Epithelial cell of proximal tubule (primary cell): ENCODE results near the gene TMEM179. TPM values are rescaled to one million over a fixed set of nuclear protein-coding genes. Genes with fewer than 3 reads are reported as not detected.
"Not testable (repeated sequence)": the region's sequence is repeated elsewhere in the genome, so short reads cannot be mapped to it uniquely, and the experiment has no call there.

ENCODE experiments used
- DNase-seq: peaks from one replicate; pipeline ENCODE4 v3.0.0-alpha.2; 2011; ENCODE audit warnings: low read depth
- H3K4me3 ChIP-seq: 2 replicates; pipeline ENCODE4 v1.5.1; 2011; ENCODE audit warnings: low read depth, mild to moderate bottlenecking, low read length
- total RNA-seq: library from RNA; depleted of rRNA; stranded (reverse); fragments of >200 nt; gene quantifications from 2 replicates; pipeline ENCODE4 v1.2.3, GENCODE V29; 2015
- TF ChIP-seq, protein P1 (sequence below): conservative IDR thresholded peaks from 2 replicates; pipeline ENCODE4 v1.5.1; 2012; ENCODE audit warnings: low read depth, mild to moderate bottlenecking, low read length

Gene TMEM179
- total RNA-seq, 1 donor from 2014 or later, result not detected

DNA sequence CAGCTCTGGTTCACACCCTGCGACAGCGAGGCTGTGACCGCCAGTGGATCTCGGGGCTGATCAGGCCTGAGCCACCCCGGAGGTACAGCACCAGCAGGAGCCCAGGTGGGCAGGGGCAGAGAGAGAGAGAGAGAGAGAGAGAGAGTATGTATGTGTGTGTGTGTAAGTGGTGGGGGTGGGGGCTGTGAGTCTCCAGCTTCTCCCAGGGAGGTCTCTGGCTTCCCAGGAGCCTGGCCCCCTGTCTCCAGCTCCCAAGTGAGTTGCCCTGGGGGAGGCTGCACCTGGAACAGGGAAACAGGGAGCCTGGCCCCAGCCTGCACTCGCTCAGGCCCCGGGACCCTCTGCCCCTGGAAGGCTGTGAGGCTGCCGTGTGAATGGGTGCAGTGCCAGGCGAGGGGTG, 23.1 kb downstream of the TMEM179 start:
- H3K4me3 ChIP-seq, result no peak overlapping the region
- DNase-seq, result no peak
- TF ChIP-seq, protein P1, sequence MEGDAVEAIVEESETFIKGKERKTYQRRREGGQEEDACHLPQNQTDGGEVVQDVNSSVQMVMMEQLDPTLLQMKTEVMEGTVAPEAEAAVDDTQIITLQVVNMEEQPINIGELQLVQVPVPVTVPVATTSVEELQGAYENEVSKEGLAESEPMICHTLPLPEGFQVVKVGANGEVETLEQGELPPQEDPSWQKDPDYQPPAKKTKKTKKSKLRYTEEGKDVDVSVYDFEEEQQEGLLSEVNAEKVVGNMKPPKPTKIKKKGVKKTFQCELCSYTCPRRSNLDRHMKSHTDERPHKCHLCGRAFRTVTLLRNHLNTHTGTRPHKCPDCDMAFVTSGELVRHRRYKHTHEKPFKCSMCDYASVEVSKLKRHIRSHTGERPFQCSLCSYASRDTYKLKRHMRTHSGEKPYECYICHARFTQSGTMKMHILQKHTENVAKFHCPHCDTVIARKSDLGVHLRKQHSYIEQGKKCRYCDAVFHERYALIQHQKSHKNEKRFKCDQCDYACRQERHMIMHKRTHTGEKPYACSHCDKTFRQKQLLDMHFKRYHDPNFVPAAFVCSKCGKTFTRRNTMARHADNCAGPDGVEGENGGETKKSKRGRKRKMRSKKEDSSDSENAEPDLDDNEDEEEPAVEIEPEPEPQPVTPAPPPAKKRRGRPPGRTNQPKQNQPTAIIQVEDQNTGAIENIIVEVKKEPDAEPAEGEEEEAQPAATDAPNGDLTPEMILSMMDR, result no peak

DNA sequence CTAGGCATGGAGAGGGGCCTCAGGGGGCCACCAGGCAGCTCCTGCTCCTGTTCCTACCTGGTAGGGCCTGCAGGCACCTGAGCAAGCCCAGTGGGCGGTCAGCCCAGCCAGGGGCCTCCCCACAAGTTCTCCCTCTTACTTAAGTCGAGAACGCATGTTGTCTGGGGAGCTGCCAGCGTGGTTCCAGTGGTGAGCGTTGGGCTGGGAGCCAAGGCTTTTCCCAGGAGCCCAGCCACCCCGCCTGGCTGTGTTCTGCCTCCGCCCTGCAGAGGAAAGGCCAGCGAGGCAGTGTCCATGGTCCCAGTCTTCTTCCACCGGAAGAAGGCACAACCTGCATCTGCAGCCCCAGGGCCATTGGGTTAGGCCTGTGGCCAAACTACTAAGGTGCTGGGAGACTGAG, 23.6 kb downstream of the TMEM179 start:
- no peak for DNase-seq
- TF ChIP-seq, protein P1, result no peak

DNA sequence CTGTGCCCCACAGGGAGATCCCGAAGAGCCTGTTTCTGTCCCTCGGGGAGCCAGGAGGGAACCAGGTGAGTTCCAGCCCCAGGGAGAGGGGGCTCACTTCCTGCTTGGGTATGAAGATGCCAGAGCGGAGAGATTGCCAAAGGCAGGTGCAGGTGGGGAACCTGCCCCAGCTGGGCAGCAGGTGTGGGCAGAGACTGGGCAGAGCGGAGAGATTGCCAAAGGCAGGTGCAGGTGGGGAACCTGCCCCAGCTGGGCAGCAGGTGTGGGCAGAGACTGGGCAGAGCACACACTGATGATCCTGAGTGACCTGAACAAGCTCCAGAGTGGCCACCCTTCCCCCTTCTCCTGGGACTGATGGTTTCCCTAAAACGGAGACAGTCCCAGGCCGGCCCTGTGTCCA, 24.6 kb downstream of the TMEM179 start:
- DNase-seq, H3K4me3 ChIP-seq: not testable (repeated sequence)

More for the DNA sequence above, 23.6 kb downstream of the TMEM179 start:
- no peak overlapping the region for H3K4me3 ChIP-seq

DNA sequence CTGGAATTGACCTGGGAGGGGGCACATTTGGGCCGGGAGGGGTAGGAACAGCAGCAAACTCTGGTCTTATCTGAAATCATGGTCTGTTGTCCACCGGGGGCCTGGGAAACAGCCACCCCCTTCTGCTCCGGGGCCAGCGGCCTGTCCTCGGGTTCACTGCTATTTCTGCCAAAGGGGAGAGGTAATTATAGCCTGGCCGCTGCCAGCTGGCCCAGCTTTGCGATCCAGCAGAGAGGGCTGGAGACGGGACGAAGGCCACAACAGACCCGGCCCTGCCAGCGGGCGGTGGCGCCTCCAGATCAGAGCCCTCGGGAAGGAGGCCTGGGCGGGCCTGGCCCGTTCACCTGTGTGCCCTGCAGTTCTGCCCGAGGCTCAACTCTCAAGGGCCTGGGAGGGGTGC, 25.1 kb downstream of the TMEM179 start, which contains the start of gene C14orf180:
Gene C14orf180, plus strand, starts transcription at position 258 of the 400 bp plus-strand sequence. CDS start 6,667 bp downstream, outside the sequence.
- H3K4me3 ChIP-seq, result no peak within 1 kb of the TSS
- TF ChIP-seq, protein P1, result no peak
- DNase-seq, result no peak

DNA sequence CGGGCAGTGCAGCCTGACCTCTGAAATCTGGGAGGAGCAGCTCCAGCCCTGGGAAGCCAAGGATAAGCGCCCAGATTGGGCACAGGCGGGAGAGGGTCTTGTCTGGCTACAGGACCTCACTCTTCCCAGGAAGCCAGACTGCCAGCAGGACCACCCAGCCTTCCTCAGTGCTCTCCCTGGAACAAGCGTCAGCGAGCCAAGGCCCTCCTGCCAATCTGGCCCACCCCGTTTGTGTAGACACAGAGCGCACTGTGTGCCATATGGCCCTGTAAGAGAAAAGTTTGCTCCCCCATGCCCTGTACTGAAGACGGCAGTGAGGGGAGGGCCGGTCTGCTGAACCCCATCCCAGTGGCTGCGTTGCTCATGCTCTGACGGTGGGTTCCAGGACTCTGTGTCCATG, 26.3 kb downstream of the TMEM179 start:
- TF ChIP-seq, protein P1, result no peak
- H3K4me3 ChIP-seq, result no peak overlapping the region

DNA sequence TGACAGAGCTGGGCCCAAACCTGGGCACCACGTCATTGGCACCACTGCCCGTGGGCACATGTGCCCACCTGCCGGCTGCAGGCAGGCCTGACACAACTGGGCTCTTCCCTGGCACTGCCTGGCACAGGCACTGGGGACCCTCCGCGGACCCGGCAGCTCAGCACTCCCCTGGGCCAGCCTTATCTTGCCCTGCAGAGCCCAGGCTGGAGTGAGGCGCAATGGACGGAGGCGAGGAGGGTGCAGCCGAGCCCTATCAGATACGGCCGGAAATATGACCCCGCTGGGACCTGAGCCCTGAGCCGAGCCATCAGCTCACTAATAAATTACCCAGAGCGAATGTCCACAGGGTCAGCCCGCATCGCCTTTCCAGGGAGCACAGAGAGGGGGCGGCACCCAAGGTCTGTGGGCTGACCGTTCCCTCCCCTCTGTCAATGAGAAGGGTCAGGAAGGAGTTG, 26.7 kb downstream of the TMEM179 start:
- TF ChIP-seq, protein P1, result no peak
- no peak overlapping the region for H3K4me3 ChIP-seq
- no peak for DNase-seq

More for the DNA sequence above, 26.3 kb downstream of the TMEM179 start:
- no peak for DNase-seq

DNA sequence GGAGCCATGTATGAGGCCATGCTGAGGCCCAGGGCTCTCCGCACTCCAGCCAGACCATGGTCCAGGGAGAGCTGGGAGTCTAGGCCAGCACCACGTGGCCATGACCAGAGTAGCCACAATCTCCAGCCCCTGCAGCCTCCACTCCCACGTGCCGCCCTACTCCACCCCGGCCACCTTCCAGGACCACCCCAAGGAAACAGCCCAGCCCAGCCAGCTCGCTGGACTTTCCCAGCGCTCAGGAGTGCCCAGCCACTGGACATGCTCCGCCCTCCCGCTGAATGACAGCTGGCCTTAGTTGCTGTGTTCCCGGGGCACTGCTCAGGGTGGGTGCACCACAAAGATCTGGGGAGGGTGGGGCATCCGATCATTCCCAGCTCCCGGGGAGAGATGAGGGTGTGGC, 27.1 kb downstream of the TMEM179 start:
- DNase-seq, result no peak
- no peak overlapping the region for H3K4me3 ChIP-seq
- TF ChIP-seq, protein P1, result no peak
